Fibroblast of lung (primary cell): ENCODE measurements around the gene SLC16A2.

Source experiments
- EZH2 ChIP-seq: IDR thresholded peaks from 2 replicates; pipeline ENCODE4 v1.5.1; 2012; ENCODE audit warnings: low read length, control low read depth, mild to moderate bottlenecking; ENCODE audit errors: missing control alignments
- TF ChIP-seq, protein P1 (sequence below), 2 donors: IDR thresholded peaks in 1 of 2; conservative IDR thresholded peaks in 1 of 2; 1 replicate in 1 of 2; 2 replicates in 1 of 2; pipeline ENCODE4 v1.5.1; 2011 to 2012; ENCODE audit warnings: low read length in 2 of 2, control low read depth in 1 of 2, inconsistent platforms in 1 of 2, low read depth in 1 of 2, mild to moderate bottlenecking in 1 of 2

- TF ChIP-seq, protein P1, sequence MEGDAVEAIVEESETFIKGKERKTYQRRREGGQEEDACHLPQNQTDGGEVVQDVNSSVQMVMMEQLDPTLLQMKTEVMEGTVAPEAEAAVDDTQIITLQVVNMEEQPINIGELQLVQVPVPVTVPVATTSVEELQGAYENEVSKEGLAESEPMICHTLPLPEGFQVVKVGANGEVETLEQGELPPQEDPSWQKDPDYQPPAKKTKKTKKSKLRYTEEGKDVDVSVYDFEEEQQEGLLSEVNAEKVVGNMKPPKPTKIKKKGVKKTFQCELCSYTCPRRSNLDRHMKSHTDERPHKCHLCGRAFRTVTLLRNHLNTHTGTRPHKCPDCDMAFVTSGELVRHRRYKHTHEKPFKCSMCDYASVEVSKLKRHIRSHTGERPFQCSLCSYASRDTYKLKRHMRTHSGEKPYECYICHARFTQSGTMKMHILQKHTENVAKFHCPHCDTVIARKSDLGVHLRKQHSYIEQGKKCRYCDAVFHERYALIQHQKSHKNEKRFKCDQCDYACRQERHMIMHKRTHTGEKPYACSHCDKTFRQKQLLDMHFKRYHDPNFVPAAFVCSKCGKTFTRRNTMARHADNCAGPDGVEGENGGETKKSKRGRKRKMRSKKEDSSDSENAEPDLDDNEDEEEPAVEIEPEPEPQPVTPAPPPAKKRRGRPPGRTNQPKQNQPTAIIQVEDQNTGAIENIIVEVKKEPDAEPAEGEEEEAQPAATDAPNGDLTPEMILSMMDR (conservative IDR thresholded peaks at IDR 0.05 in 1 of 2, IDR thresholded peaks at IDR 0.05 in 1 of 2; ENCODE audit: low read depth in 1 of 2, low read length in 2 of 2), result no peak
- no peak for TF ChIP-seq EZH2
Observed at GRCh38 chrX:74500555-74500954, 79.3 kb downstream of the SLC16A2 start.
